ENCODE data around the gene HSP90B1. TPM values are rescaled to one million over a fixed set of nuclear protein-coding genes. Genes with fewer than 3 reads are reported as not detected.
A peak's percentile ranks its signal among the peaks of the same experiment; 100 is the strongest.

The HSP90B1 gene
- total and polyA plus RNA-seq, 7 experiments from 2014 or later: 184 to 461 (median 278) TPM

- POLR2A ChIA-PET: interaction anchor here (3.9 kb wide), 1 partner anchor 30 kb away, joined by 54 read pairs; the partner anchor contains the start of gene HSP90B1
- Mint-ChIP-seq H3K27ac (peak overlapping the region in 4 of 9 donors; percentile 32 to 63 (median 46)), H3K27me3 (no peaks in the 10 kb centered on the region), H3K4me1 (peaks cover 22 to 51% (median 41%) of the 10 kb centered on the region in 7 donors), H3K36me3 (peaks cover 0 to 13% (median 4%) of the 10 kb centered on the region in 5 donors), H3K4me3 (peak overlapping the region in 7 of 10 donors; percentile 9 to 73 (median 39)), H3K9me3 (peaks cover 0 to 1% (median 0%) of the 10 kb centered on the region in 11 donors)
- Histone ChIP-seq H3K4me3 (ENCODE audit: low read length) (no peak overlapping the region), H3K36me3 (ENCODE audit: control insufficient read depth in 2 of 3, insufficient read depth in 3 of 3, low read length in 3 of 3) (peaks cover 0 to 2% (median 0%) of the 10 kb centered on the region in 3 experiments), H3K27ac (ENCODE audit: low read depth, low read length) (no peak overlapping the region), H3K9me3 (ENCODE audit: control insufficient read depth in 2 of 3, low read length in 3 of 3) (no peaks in the 10 kb centered on the region), H3K27me3 (ENCODE audit: control insufficient read depth in 2 of 2, insufficient read depth in 2 of 2, low read length in 2 of 2) (no peaks in the 10 kb centered on the region), H3K4me1 (ENCODE audit: control insufficient read depth in 2 of 2, insufficient read depth in 2 of 2, low read length in 2 of 2) (peaks cover 13 to 17% of the 10 kb centered on the region in 2 donors)
- DNase-seq: no peak
- CTCF ChIA-PET: no interaction called here
- intact Hi-C loops (cut with micrococcal nuclease): no loop called here
- ATAC-seq: no peak
Measured at GRCh38 chr12:103958621-103959020, 28.4 kb downstream of the HSP90B1 start.

- Mint-ChIP-seq H3K4me3 (no peak overlapping the region), H3K9me3 (peaks cover 0 to 4% (median 0%) of the 10 kb centered on the region in 11 donors), H3K27ac (peak overlapping the region in 1 of 9 donors; percentile 38), H3K4me1 (peaks cover 19 to 49% (median 35%) of the 10 kb centered on the region in 7 donors), H3K27me3 (no peaks in the 10 kb centered on the region), H3K36me3 (peaks cover 0 to 9% (median 0%) of the 10 kb centered on the region in 5 donors)
- Histone ChIP-seq H3K36me3 (ENCODE audit: control insufficient read depth in 2 of 3, insufficient read depth in 3 of 3, low read length in 3 of 3) (peaks cover 0 to under 1% (median 0%) of the 10 kb centered on the region in 3 experiments), H3K9me3 (ENCODE audit: control insufficient read depth in 2 of 3, low read length in 3 of 3) (no peaks in the 10 kb centered on the region), H3K27me3 (ENCODE audit: control insufficient read depth in 2 of 2, insufficient read depth in 2 of 2, low read length in 2 of 2) (no peaks in the 10 kb centered on the region), H3K4me1 (ENCODE audit: control insufficient read depth in 2 of 2, insufficient read depth in 2 of 2, low read length in 2 of 2) (peaks cover 15 to 19% of the 10 kb centered on the region in 2 donors), H3K27ac (ENCODE audit: low read depth, low read length) (no peak overlapping the region), H3K4me3 (ENCODE audit: low read length) (no peak overlapping the region)
- DNase-seq (no peak), ATAC-seq (no peak)
- ChIA-PET POLR2A (interaction anchor here (0.6 to 9.4 kb wide), 6 partner anchors 20 to 329 kb away, joined by 3 to 124 read pairs (median 4); partner anchors contain the start of gene HSP90B1), CTCF (no interaction called here)
- intact Hi-C loops (cut with micrococcal nuclease): loop anchor here in 1 of 2 donors (10.0 kb wide), 1 partner anchor 1374 kb away; the partner anchor contains the start of gene C12orf75
Measured at GRCh38 chr12:103960616-103961227, 30.5 kb downstream of the HSP90B1 start.

- H3K27ac ChIP-seq (ENCODE audit: low read depth, low read length): no peak overlapping the region
- H3K36me3 ChIP-seq (ENCODE audit: control insufficient read depth in 2 of 3, insufficient read depth in 3 of 3, low read length in 3 of 3): peaks cover 0 to 5% (median 0%) of the 10 kb centered on the region in 3 experiments
- ChIA-PET CTCF (interaction anchor here (1.7 kb wide), 1 partner anchor 78 kb away, joined by 4 read pairs; no protein-coding TSS in a partner anchor), POLR2A (interaction anchor here (0.6 to 9.4 kb wide), 4 partner anchors 9 to 85 kb away, joined by 3 to 165 read pairs (median 66); partner anchors contain the start of gene HSP90B1)
- H3K9me3 Mint-ChIP-seq: peaks cover 0 to 3% (median 0%) of the 10 kb centered on the region in 11 donors
- intact Hi-C loops (cut with micrococcal nuclease): loop anchor here in 1 of 2 donors (10.0 kb wide), 1 partner anchor 1372 kb away; the partner anchor contains the start of gene C12orf75
- H3K4me3 ChIP-seq (ENCODE audit: low read length): no peak overlapping the region
- H3K4me1 Mint-ChIP-seq: peaks cover 21 to 47% (median 36%) of the 10 kb centered on the region in 7 donors
- H3K27ac Mint-ChIP-seq: peak overlapping the region in 5 of 9 donors; percentile 4 to 75 (median 49)
- no peaks in the 10 kb centered on the region for H3K9me3 ChIP-seq (ENCODE audit: control insufficient read depth in 2 of 3, low read length in 3 of 3)
- peaks cover 0 to 6% (median 0%) of the 10 kb centered on the region in 5 donors for H3K36me3 Mint-ChIP-seq
- no peaks in the 10 kb centered on the region for H3K27me3 Mint-ChIP-seq
- ATAC-seq (no peak), DNase-seq (no peak)
- H3K4me1 ChIP-seq (ENCODE audit: control insufficient read depth in 2 of 2, insufficient read depth in 2 of 2, low read length in 2 of 2): peaks cover 15 to 21% of the 10 kb centered on the region in 2 donors
- peak overlapping the region in 1 of 10 donors; percentile 26 for H3K4me3 Mint-ChIP-seq
- no peaks in the 10 kb centered on the region for H3K27me3 ChIP-seq (ENCODE audit: control insufficient read depth in 2 of 2, insufficient read depth in 2 of 2, low read length in 2 of 2)
Measured at GRCh38 chr12:103962493-103962892, 32.3 kb downstream of the HSP90B1 start.

GRCh38 chr12:103964805-103965204 is 34.6 kb downstream of the HSP90B1 start:
- peaks cover 0 to 3% (median 0%) of the 10 kb centered on the region in 11 donors for H3K9me3 Mint-ChIP-seq
- H3K27ac Mint-ChIP-seq: peak overlapping the region; percentile 96 to 100 (median 99)
- intact Hi-C loops (cut with micrococcal nuclease): loop anchor here (1.0 to 10.0 kb wide), 14 partner anchors 8 to 1903 kb away; partner anchors contain the start of genes NT5DC3 (in 2 of the 2), APPL2 (in 1 of the 2), C12orf75 (in 1 of the 2) and HCFC2 (in 1 of the 2)
- ATAC-seq (no peak), DNase-seq (no peak)
- peaks cover 0 to 10% (median 3%) of the 10 kb centered on the region in 5 donors for H3K36me3 Mint-ChIP-seq
- H3K9me3 ChIP-seq (ENCODE audit: control insufficient read depth in 2 of 3, low read length in 3 of 3): no peaks in the 10 kb centered on the region
- H3K36me3 ChIP-seq (ENCODE audit: control insufficient read depth in 2 of 3, insufficient read depth in 3 of 3, low read length in 3 of 3): peaks cover 0 to 14% (median 0%) of the 10 kb centered on the region in 3 experiments
- no peaks in the 10 kb centered on the region for H3K27me3 ChIP-seq (ENCODE audit: control insufficient read depth in 2 of 2, insufficient read depth in 2 of 2, low read length in 2 of 2)
- ChIA-PET CTCF (interaction anchor here (0.6 to 1.8 kb wide), 6 partner anchors 9 to 144 kb away, joined by 3 to 11 read pairs (median 7); a partner anchor contains a TSS), POLR2A (interaction anchor here (0.6 to 9.4 kb wide), 18 partner anchors 12 to 175 kb away, joined by 3 to 165 read pairs (median 5); partner anchors contain the start of genes HCFC2, HSP90B1, NFYB and NT5DC3)
- peak overlapping the region; percentile 92 to 99 (median 97) for H3K4me3 Mint-ChIP-seq
- peak overlapping the region; percentile 87 for H3K4me3 ChIP-seq (ENCODE audit: low read length)
- no peaks in the 10 kb centered on the region for H3K27me3 Mint-ChIP-seq
- H3K27ac ChIP-seq (ENCODE audit: low read depth, low read length): peak overlapping the region; percentile 94
- peaks cover 31 to 36% of the 10 kb centered on the region in 2 donors for H3K4me1 ChIP-seq (ENCODE audit: control insufficient read depth in 2 of 2, insufficient read depth in 2 of 2, low read length in 2 of 2)
- H3K4me1 Mint-ChIP-seq: peaks cover 34 to 57% (median 52%) of the 10 kb centered on the region in 7 donors

GRCh38 chr12:103965255-103965589 is 35.0 kb downstream of the HSP90B1 start:
- Mint-ChIP-seq H3K4me3 (peak overlapping the region; percentile 92 to 99 (median 97)), H3K4me1 (peaks cover 34 to 62% (median 54%) of the 10 kb centered on the region in 7 donors), H3K27me3 (no peaks in the 10 kb centered on the region), H3K9me3 (peaks cover 0 to 3% (median 0%) of the 10 kb centered on the region in 11 donors), H3K36me3 (peaks cover 0 to 10% (median 3%) of the 10 kb centered on the region in 5 donors), H3K27ac (peak overlapping the region; percentile 96 to 100 (median 99))
- Histone ChIP-seq H3K4me1 (ENCODE audit: control insufficient read depth in 2 of 2, insufficient read depth in 2 of 2, low read length in 2 of 2) (peaks cover 31 to 40% of the 10 kb centered on the region in 2 donors), H3K9me3 (ENCODE audit: control insufficient read depth in 2 of 3, low read length in 3 of 3) (no peaks in the 10 kb centered on the region), H3K36me3 (ENCODE audit: control insufficient read depth in 2 of 3, insufficient read depth in 3 of 3, low read length in 3 of 3) (peaks cover 0 to 14% (median 0%) of the 10 kb centered on the region in 3 experiments), H3K4me3 (ENCODE audit: low read length) (peak overlapping the region; percentile 87), H3K27me3 (ENCODE audit: control insufficient read depth in 2 of 2, insufficient read depth in 2 of 2, low read length in 2 of 2) (no peaks in the 10 kb centered on the region), H3K27ac (ENCODE audit: low read depth, low read length) (peak overlapping the region; percentile 94)
- intact Hi-C loops (cut with micrococcal nuclease): loop anchor here (1.0 to 10.0 kb wide), 14 partner anchors 8 to 1903 kb away; partner anchors contain the start of genes NT5DC3 (in 2 of the 2), APPL2 (in 1 of the 2), C12orf75 (in 1 of the 2) and HCFC2 (in 1 of the 2)
- no peak for DNase-seq
- CTCF ChIA-PET: interaction anchor here (0.6 to 1.8 kb wide), 9 partner anchors 9 to 144 kb away, joined by 3 to 11 read pairs (median 5); a partner anchor contains a TSS
- no peak for ATAC-seq
- POLR2A ChIA-PET: interaction anchor here (0.6 to 9.4 kb wide), 24 partner anchors 12 to 175 kb away, joined by 3 to 165 read pairs (median 5); partner anchors contain the start of genes HCFC2, HSP90B1, NFYB and NT5DC3

All from naive thymus-derived CD4-positive, alpha-beta T cell (primary cell).